ENCODE data around the gene LAMA2. TPM values are rescaled to one million over a fixed set of nuclear protein-coding genes. Genes with fewer than 3 reads are reported as not detected.

Gene LAMA2
- total RNA-seq, 1 donor = 9.4 TPM

GRCh38 chr6:129183681-129184301 lies 300.9 kb downstream of the LAMA2 start:
- peak overlapping the region; percentile 50 for H3K27ac ChIP-seq (ENCODE audit: low read depth, low read length)
- peaks cover 27% of the 10 kb centered on the region for H3K4me1 ChIP-seq (ENCODE audit: insufficient read depth, low read length)
- TF ChIP-seq CTCF (IDR thresholded peaks at IDR 0.05; ENCODE audit: extremely low read depth, low read depth, low read length) = no peak
- H2AFZ ChIP-seq (ENCODE audit: low read length) = no peak overlapping the region
- no peaks in the 10 kb centered on the region for H4K20me1 ChIP-seq (ENCODE audit: insufficient read depth, low read length)
- H3K36me3 ChIP-seq (ENCODE audit: insufficient read depth, low read length) = no peaks in the 10 kb centered on the region
- no peak overlapping the region for H3K4me3 ChIP-seq (ENCODE audit: insufficient read depth, low read length)
- H3K79me2 ChIP-seq (ENCODE audit: insufficient read depth, low read length) = no peaks in the 10 kb centered on the region
- peak overlapping the region; percentile 19 for H3K4me2 ChIP-seq (ENCODE audit: insufficient read depth, low read length)
- DNase-seq (ENCODE audit: insufficient read length, low spot score, missing footprints) = no peak
- H3K9me3 ChIP-seq (ENCODE audit: low read depth, low read length) = no peaks in the 10 kb centered on the region
- H3K27me3 ChIP-seq (ENCODE audit: insufficient read depth, low read length) = no peaks in the 10 kb centered on the region

GRCh38 chr6:129184324-129184723 lies 301.4 kb downstream of the LAMA2 start:
- Histone ChIP-seq H3K9me3 (ENCODE audit: low read depth, low read length) (no peaks in the 10 kb centered on the region), H3K79me2 (ENCODE audit: insufficient read depth, low read length) (no peaks in the 10 kb centered on the region), H4K20me1 (ENCODE audit: insufficient read depth, low read length) (no peaks in the 10 kb centered on the region), H3K4me2 (ENCODE audit: insufficient read depth, low read length) (no peak overlapping the region), H2AFZ (ENCODE audit: low read length) (peak overlapping the region; percentile 38), H3K4me3 (ENCODE audit: insufficient read depth, low read length) (no peak overlapping the region), H3K36me3 (ENCODE audit: insufficient read depth, low read length) (no peaks in the 10 kb centered on the region), H3K27ac (ENCODE audit: low read depth, low read length) (peak overlapping the region; percentile 50), H3K27me3 (ENCODE audit: insufficient read depth, low read length) (no peaks in the 10 kb centered on the region), H3K4me1 (ENCODE audit: insufficient read depth, low read length) (peaks cover 27% of the 10 kb centered on the region)
- DNase-seq (ENCODE audit: insufficient read length, low spot score, missing footprints) = no peak
- TF ChIP-seq CTCF (IDR thresholded peaks at IDR 0.05; ENCODE audit: extremely low read depth, low read depth, low read length) = no peak

- Histone ChIP-seq H3K27ac (ENCODE audit: low read depth, low read length) (peak overlapping the region; percentile 50), H3K4me3 (ENCODE audit: insufficient read depth, low read length) (no peak overlapping the region), H3K4me1 (ENCODE audit: insufficient read depth, low read length) (peaks cover 27% of the 10 kb centered on the region), H3K27me3 (ENCODE audit: insufficient read depth, low read length) (no peaks in the 10 kb centered on the region), H4K20me1 (ENCODE audit: insufficient read depth, low read length) (no peaks in the 10 kb centered on the region), H3K4me2 (ENCODE audit: insufficient read depth, low read length) (peak overlapping the region; percentile 11), H3K36me3 (ENCODE audit: insufficient read depth, low read length) (no peaks in the 10 kb centered on the region), H2AFZ (ENCODE audit: low read length) (no peak overlapping the region), H3K79me2 (ENCODE audit: insufficient read depth, low read length) (no peaks in the 10 kb centered on the region), H3K9me3 (ENCODE audit: low read depth, low read length) (no peaks in the 10 kb centered on the region)
- DNase-seq (ENCODE audit: insufficient read length, low spot score, missing footprints) = no peak
- TF ChIP-seq CTCF (IDR thresholded peaks at IDR 0.05; ENCODE audit: extremely low read depth, low read depth, low read length) = no peak
Observed at GRCh38 chr6:129184808-129185366, 301.9 kb downstream of the LAMA2 start.

- Histone ChIP-seq H3K27ac (ENCODE audit: low read depth, low read length) (peak overlapping the region; percentile 37), H3K79me2 (ENCODE audit: insufficient read depth, low read length) (no peaks in the 10 kb centered on the region), H3K4me2 (ENCODE audit: insufficient read depth, low read length) (peak overlapping the region; percentile 9), H2AFZ (ENCODE audit: low read length) (no peak overlapping the region), H3K9me3 (ENCODE audit: low read depth, low read length) (no peaks in the 10 kb centered on the region), H3K27me3 (ENCODE audit: insufficient read depth, low read length) (no peaks in the 10 kb centered on the region), H3K4me1 (ENCODE audit: insufficient read depth, low read length) (peaks cover 27% of the 10 kb centered on the region), H3K4me3 (ENCODE audit: insufficient read depth, low read length) (no peak overlapping the region), H4K20me1 (ENCODE audit: insufficient read depth, low read length) (no peaks in the 10 kb centered on the region), H3K36me3 (ENCODE audit: insufficient read depth, low read length) (no peaks in the 10 kb centered on the region)
- TF ChIP-seq CTCF (IDR thresholded peaks at IDR 0.05; ENCODE audit: extremely low read depth, low read depth, low read length) = no peak
- no peak for DNase-seq (ENCODE audit: insufficient read length, low spot score, missing footprints)
Observed at GRCh38 chr6:129186988-129187387, 304.1 kb downstream of the LAMA2 start.

All from osteoblast (primary cell).